ENCODE data around the gene DENND5A. TPM values are rescaled to one million over a fixed set of nuclear protein-coding genes. Genes with fewer than 3 reads are reported as not detected.

DENND5A gene
- total and polyA plus RNA-seq, 10 of the 15 experiments (the other 5 are each of a cell fraction or from before 2014, with no cell fraction given): 15.6 to 157 (median 85.1) TPM

GRCh38 chr11:9187616-9188015 is 77.5 kb downstream of the DENND5A start:
- in situ Hi-C loops (cut with MboI): no loop called here
- no peak for FAIRE-seq
- no peak overlapping the region for H2AFZ ChIP-seq (ENCODE audit: control insufficient read depth, low read depth, low read length)
- no peaks in the 10 kb centered on the region for H3K27me3 ChIP-seq (replicated peaks in 1 of 2; ENCODE audit: control insufficient read depth in 2 of 2, insufficient read depth in 2 of 2, low read length in 1 of 2)
- H3K4me1 ChIP-seq (ENCODE audit: control insufficient read depth, insufficient read depth, low read length): no peaks in the 10 kb centered on the region
- H3K4me2 ChIP-seq (ENCODE audit: control insufficient read depth, insufficient read depth): no peak overlapping the region
- ChIA-PET SMC1A (ENCODE audit: uncharacterized antibody, unreplicated experiment) (interaction anchor here (0.6 to 0.8 kb wide), 2 partner anchors 16 to 28 kb away, joined by 3 read pairs; no protein-coding TSS in a partner anchor), CTCF (interaction anchor here (1.0 to 1.5 kb wide), 3 partner anchors 12 to 319 kb away, joined by 4 to 6 read pairs (median 4); no protein-coding TSS in a partner anchor), RAD21 (ENCODE audit: unreplicated experiment) (no interaction called here), POLR2A (no interaction called here)
- intact Hi-C loops (cut with micrococcal nuclease; ENCODE audit: unreplicated experiment): no loop called here
- H4K20me1 ChIP-seq (ENCODE audit: control insufficient read depth, insufficient read depth): no peaks in the 10 kb centered on the region
- H3K4me3 ChIP-seq: no peak overlapping the region
- 79% methylated on average over 3 of the region's 3 CpGs for WGBS (ENCODE audit: insufficient coverage, insufficient replicate concordance, low lambda C conversion rate, missing lambda C conversion rate)
- no TSS peak for BruUV-seq (replicated peaks)
- H3K36me3 ChIP-seq (ENCODE audit: control insufficient read depth in 2 of 2, insufficient read depth in 2 of 2, low read length in 1 of 2): peaks cover 0 to 5% of the 10 kb centered on the region in 2 experiments; a peak in 2 of 4 replicates
- DNase-seq (ENCODE audit: low read depth, low spot score): no peak
- no peak for ATAC-seq
- peaks cover 1% of the 10 kb centered on the region; the same call in 2 of the 3 replicates for H3K9me3 ChIP-seq (replicated peaks; ENCODE audit: control insufficient read depth, insufficient read depth, low read length)
- no peak overlapping the region for H3K27ac ChIP-seq (ENCODE audit: control insufficient read depth, insufficient read depth)
- H3K79me2 ChIP-seq (ENCODE audit: control insufficient read depth, insufficient read depth, low read length): no peaks in the 10 kb centered on the region
- no peak overlapping the region for H3K9ac ChIP-seq (ENCODE audit: control insufficient read depth, insufficient read depth, low read length)
- no peak for TF ChIP-seq ATF3 (IDR thresholded peaks at IDR 0.05; ENCODE audit: borderline replicate concordance, extremely low read depth, low read depth, low read length)
- TF ChIP-seq NFYA (IDR thresholded peaks at IDR 0.05; ENCODE audit: borderline replicate concordance, low read depth, low read length): no peak
- no peak for TF ChIP-seq USF1 (IDR thresholded peaks at IDR 0.05; ENCODE audit: borderline replicate concordance, extremely low read length, insufficient read depth, low read depth, low read length)
- TF ChIP-seq STAT3 (IDR thresholded peaks at IDR 0.05; ENCODE audit: low read depth, low read length): no peak

- in situ Hi-C loops (cut with MboI): no loop called here
- DNase-seq (ENCODE audit: low read depth, low spot score): no peak
- ChIA-PET CTCF (interaction anchor here (1.0 kb wide), 1 partner anchor 225 kb away, joined by 3 read pairs; no protein-coding TSS in a partner anchor), POLR2A (no interaction called here), SMC1A (ENCODE audit: uncharacterized antibody, unreplicated experiment) (interaction anchor here (0.6 to 1.0 kb wide), 2 partner anchors 19 to 96 kb away, joined by 3 read pairs; no protein-coding TSS in a partner anchor), RAD21 (ENCODE audit: unreplicated experiment) (no interaction called here)
- Histone ChIP-seq H2AFZ (ENCODE audit: control insufficient read depth, low read depth, low read length) (no peak overlapping the region), H4K20me1 (ENCODE audit: control insufficient read depth, insufficient read depth) (no peaks in the 10 kb centered on the region), H3K27ac (ENCODE audit: control insufficient read depth, insufficient read depth) (no peak overlapping the region), H3K4me3 (no peak overlapping the region), H3K36me3 (ENCODE audit: control insufficient read depth in 2 of 2, insufficient read depth in 2 of 2, low read length in 1 of 2) (no peaks in the 10 kb centered on the region), H3K9ac (ENCODE audit: control insufficient read depth, insufficient read depth, low read length) (no peak overlapping the region), H3K4me1 (ENCODE audit: control insufficient read depth, insufficient read depth, low read length) (no peaks in the 10 kb centered on the region), H3K9me3 (replicated peaks; ENCODE audit: control insufficient read depth, insufficient read depth, low read length) (no peaks in the 10 kb centered on the region; the same call in 2 of the 3 replicates), H3K4me2 (ENCODE audit: control insufficient read depth, insufficient read depth) (no peak overlapping the region), H3K79me2 (ENCODE audit: control insufficient read depth, insufficient read depth, low read length) (no peaks in the 10 kb centered on the region), H3K27me3 (replicated peaks in 1 of 2; ENCODE audit: control insufficient read depth in 2 of 2, insufficient read depth in 2 of 2, low read length in 1 of 2) (no peaks in the 10 kb centered on the region)
- BruUV-seq (replicated peaks): no TSS peak
- FAIRE-seq: no peak
- 61% methylated on average over 2 of the region's 2 CpGs for WGBS (ENCODE audit: insufficient coverage, insufficient replicate concordance, low lambda C conversion rate, missing lambda C conversion rate)
- ATAC-seq: no peak
- intact Hi-C loops (cut with micrococcal nuclease; ENCODE audit: unreplicated experiment): no loop called here
- TF ChIP-seq EGR1 (IDR thresholded peaks at IDR 0.05; ENCODE audit: borderline replicate concordance in 1 of 2, low read depth in 2 of 2, low read length in 2 of 2) (no peak), ZNF24 (IDR thresholded peaks at IDR 0.05) (no peak), TCF7 (IDR thresholded peaks at IDR 0.05; ENCODE audit: borderline replicate concordance) (no peak), IKZF1 (conservative IDR thresholded peaks at IDR 0.05) (no peak), CUX1 (IDR thresholded peaks at IDR 0.05; ENCODE audit: insufficient replicate concordance, low read depth, low read length) (no peak)
These were observed 80.6 kb downstream of the DENND5A start for GRCh38 chr11:9184516-9184915.
